Left kidney (tissue), 2 donors: Measurements from ENCODE around the gene CD52. TPM values are rescaled to one million over a fixed set of nuclear protein-coding genes. Genes with fewer than 3 reads are reported as not detected.

Source experiments
- DNase-seq: peaks from one replicate; pipeline ENCODE4 v3.0.0-alpha.2; 2013
- polyA plus RNA-seq: library from polyadenylated mRNA; unstranded; fragments of 120-200 nt; gene quantifications from one replicate; pipeline ENCODE4 v1.2.1, GENCODE V29; 2013; ENCODE audit not compliant: insufficient read length

The CD52 gene
- polyA plus RNA-seq, 1 donor, result 5.6 TPM

GRCh38 chr1:26354972-26355371 is 37.2 kb downstream of the CD52 start:
- DNase-seq, result no peak

- DNase-seq, result no peak
Observed at GRCh38 chr1:26356106-26356505, 38.3 kb downstream of the CD52 start.

- no peak for DNase-seq
Observed at GRCh38 chr1:26357121-26357602, 39.4 kb downstream of the CD52 start.

GRCh38 chr1:26358411-26359384 is 40.9 kb downstream of the CD52 start:
- DNase-seq, result no peak

- DNase-seq, result no peak
Observed at GRCh38 chr1:26359981-26360806, 42.4 kb downstream of the CD52 start.

- DNase-seq, result no peak
Observed at GRCh38 chr1:26360807-26361604, 43.2 kb downstream of the CD52 start.

GRCh38 chr1:26361605-26362122 is 43.9 kb downstream of the CD52 start:
- DNase-seq, result no peak

- no peak for DNase-seq
Observed at GRCh38 chr1:26362331-26362730, 44.6 kb downstream of the CD52 start.

GRCh38 chr1:26363549-26364448 is 46.0 kb downstream of the CD52 start:
- DNase-seq, result peak; percentile 71

- no peak for DNase-seq
Observed at GRCh38 chr1:26364956-26365355, 47.2 kb downstream of the CD52 start.

GRCh38 chr1:26367441-26367840 is 49.7 kb downstream of the CD52 start:
- no peak for DNase-seq

- DNase-seq, result no peak
Observed at GRCh38 chr1:26368006-26368405, 50.2 kb downstream of the CD52 start.

GRCh38 chr1:26368486-26368885 is 50.7 kb downstream of the CD52 start:
- DNase-seq, result no peak

Other genes with a start within 250 kb of the CD52 start
- 20.1 TPM for gene PDIK1L, start 206.1 kb upstream of the CD52 start, polyA plus RNA-seq
- gene FAM110D, start 158.9 kb upstream of the CD52 start, polyA plus RNA-seq, result 0.63 TPM
- gene C1orf232, start 149.0 kb upstream of the CD52 start, polyA plus RNA-seq, result not detected
- gene ZNF593, start 148.1 kb upstream of the CD52 start, polyA plus RNA-seq, result 11.7 TPM
- 1.4 TPM for gene ZNF593OS, start 146.1 kb upstream of the CD52 start, polyA plus RNA-seq
- gene CNKSR1, start 140.5 kb upstream of the CD52 start, polyA plus RNA-seq, result 15.4 TPM
- 0.18 TPM for gene CATSPER4, start 127.4 kb upstream of the CD52 start, polyA plus RNA-seq
- 24.9 TPM for gene CEP85, start 83.8 kb upstream of the CD52 start, polyA plus RNA-seq
- gene SH3BGRL3, start 37.9 kb upstream of the CD52 start, polyA plus RNA-seq, result 87.2 TPM
- gene UBXN11, start 11.3 kb upstream of the CD52 start, polyA plus RNA-seq, result 43.2 TPM
- 0.65 TPM for gene CRYBG2, start 36.2 kb downstream of the CD52 start, polyA plus RNA-seq
- not detected for gene ZNF683, start 54.8 kb downstream of the CD52 start, polyA plus RNA-seq
- 0.15 TPM for gene LIN28A, start 92.9 kb downstream of the CD52 start, polyA plus RNA-seq
- 43.2 TPM for gene DHDDS, start 114.4 kb downstream of the CD52 start, polyA plus RNA-seq
- gene HMGN2, start 154.5 kb downstream of the CD52 start, polyA plus RNA-seq, result 1,264 TPM
- gene RPS6KA1, start 211.8 kb downstream of the CD52 start, polyA plus RNA-seq, result 22.1 TPM